ENCODE results near the gene NOTCH2.

DNA sequence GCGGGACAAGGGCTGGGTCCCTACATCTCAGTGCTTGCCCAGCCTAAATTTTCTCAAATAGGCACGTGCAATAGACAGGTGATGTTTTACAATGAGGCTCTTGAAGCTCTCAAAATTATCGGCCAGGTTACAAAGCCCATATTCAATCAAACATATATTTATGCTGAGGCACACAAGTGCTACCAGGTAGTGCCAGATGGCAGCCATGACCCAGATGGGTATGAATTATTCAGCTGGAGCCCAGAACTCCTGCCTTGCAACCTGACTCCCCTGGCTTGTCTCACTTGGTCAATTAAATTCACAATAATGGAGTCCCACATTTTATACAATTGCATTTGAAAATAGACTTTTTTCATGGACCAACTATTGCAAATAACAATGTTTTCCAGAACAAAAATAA, 160.8 kb downstream of the NOTCH2 start:
- TF ChIP-seq, protein P1, sequence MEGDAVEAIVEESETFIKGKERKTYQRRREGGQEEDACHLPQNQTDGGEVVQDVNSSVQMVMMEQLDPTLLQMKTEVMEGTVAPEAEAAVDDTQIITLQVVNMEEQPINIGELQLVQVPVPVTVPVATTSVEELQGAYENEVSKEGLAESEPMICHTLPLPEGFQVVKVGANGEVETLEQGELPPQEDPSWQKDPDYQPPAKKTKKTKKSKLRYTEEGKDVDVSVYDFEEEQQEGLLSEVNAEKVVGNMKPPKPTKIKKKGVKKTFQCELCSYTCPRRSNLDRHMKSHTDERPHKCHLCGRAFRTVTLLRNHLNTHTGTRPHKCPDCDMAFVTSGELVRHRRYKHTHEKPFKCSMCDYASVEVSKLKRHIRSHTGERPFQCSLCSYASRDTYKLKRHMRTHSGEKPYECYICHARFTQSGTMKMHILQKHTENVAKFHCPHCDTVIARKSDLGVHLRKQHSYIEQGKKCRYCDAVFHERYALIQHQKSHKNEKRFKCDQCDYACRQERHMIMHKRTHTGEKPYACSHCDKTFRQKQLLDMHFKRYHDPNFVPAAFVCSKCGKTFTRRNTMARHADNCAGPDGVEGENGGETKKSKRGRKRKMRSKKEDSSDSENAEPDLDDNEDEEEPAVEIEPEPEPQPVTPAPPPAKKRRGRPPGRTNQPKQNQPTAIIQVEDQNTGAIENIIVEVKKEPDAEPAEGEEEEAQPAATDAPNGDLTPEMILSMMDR (IDR thresholded peaks at IDR 0.05) = no peak
- TF ChIP-seq POLR2A (IDR thresholded peaks at IDR 0.05) = no peak

Data from right lobe of liver (tissue), 4 donors.